Mononuclear cell (primary cell): Measurements from ENCODE around the gene TM9SF4. TPM values are rescaled to one million over a fixed set of nuclear protein-coding genes. Genes with fewer than 3 reads are reported as not detected.
"Not testable (repeated sequence)": the region's sequence is repeated elsewhere in the genome, so short reads cannot be mapped to it uniquely, and the experiment has no call there.

Experiments used
- H3K27me3 ChIP-seq: 2 replicates; pipeline ENCODE4 v1.6.0; 2011; ENCODE audit warnings: low read length, control low read depth; ENCODE audit not compliant: insufficient read depth
- H3K4me1 ChIP-seq: 2 replicates; pipeline ENCODE4 v1.5.1; 2011; ENCODE audit warnings: mild to moderate bottlenecking, low read length, control low read depth; ENCODE audit not compliant: insufficient read depth
- H3K4me3 ChIP-seq: 2 replicates; pipeline ENCODE4 v1.5.1; 2011; ENCODE audit warnings: mild to moderate bottlenecking, low read length, moderate library complexity
- H3K9me3 ChIP-seq: 2 replicates; pipeline ENCODE4 v1.5.1; 2011; ENCODE audit warnings: low read depth, mild to moderate bottlenecking, control low read depth, low read length
- total RNA-seq: library from RNA; depleted of rRNA; stranded (reverse); fragments of >200 nt; gene quantifications from one replicate; pipeline ENCODE4 v1.2.3, GENCODE V29; 2012

TM9SF4 gene
- total RNA-seq, 1 donor = 20.5 TPM

- Histone ChIP-seq H3K4me3 (no peak overlapping the region), H3K27me3 (no peaks in the 10 kb centered on the region), H3K9me3 (no peaks in the 10 kb centered on the region), H3K4me1 (no peaks in the 10 kb centered on the region)
Observed at GRCh38 chr20:32168184-32168910, 58.8 kb downstream of the TM9SF4 start.

- not testable (repeated sequence) for H3K27me3 ChIP-seq, H3K4me3 ChIP-seq, H3K4me1 ChIP-seq, H3K9me3 ChIP-seq
Observed at GRCh38 chr20:32177696-32178095, 68.2 kb downstream of the TM9SF4 start.

- H3K27me3 ChIP-seq = no peaks in the 10 kb centered on the region
- H3K9me3 ChIP-seq = no peaks in the 10 kb centered on the region
- H3K4me1 ChIP-seq = no peaks in the 10 kb centered on the region
- no peak overlapping the region for H3K4me3 ChIP-seq
Observed at GRCh38 chr20:32179515-32179914, 70.0 kb downstream of the TM9SF4 start.

- H3K4me1 ChIP-seq = no peaks in the 10 kb centered on the region
- H3K9me3 ChIP-seq = no peaks in the 10 kb centered on the region
- H3K4me3 ChIP-seq = no peak overlapping the region
- H3K27me3 ChIP-seq = no peaks in the 10 kb centered on the region
Observed at GRCh38 chr20:32179934-32180333, 70.4 kb downstream of the TM9SF4 start.

- Histone ChIP-seq H3K27me3 (no peaks in the 10 kb centered on the region), H3K4me3 (no peak overlapping the region), H3K4me1 (no peaks in the 10 kb centered on the region), H3K9me3 (no peaks in the 10 kb centered on the region)
Observed at GRCh38 chr20:32181606-32182005, 72.1 kb downstream of the TM9SF4 start.

- no peak overlapping the region for H3K4me3 ChIP-seq
- peaks cover 7% of the 10 kb centered on the region for H3K4me1 ChIP-seq
- no peaks in the 10 kb centered on the region for H3K9me3 ChIP-seq
- no peaks in the 10 kb centered on the region for H3K27me3 ChIP-seq
Observed at GRCh38 chr20:32183947-32184635, 74.6 kb downstream of the TM9SF4 start.

- Histone ChIP-seq H3K27me3 (no peaks in the 10 kb centered on the region), H3K9me3 (no peaks in the 10 kb centered on the region), H3K4me1 (peaks cover 14% of the 10 kb centered on the region)
Observed at GRCh38 chr20:32184961-32185603, 75.6 kb downstream of the TM9SF4 start.

GRCh38 chr20:32186506-32186905, 77.0 kb downstream of the TM9SF4 start:
- H3K4me1 ChIP-seq = peaks cover 20% of the 10 kb centered on the region
- no peaks in the 10 kb centered on the region for H3K9me3 ChIP-seq
- no peak overlapping the region for H3K4me3 ChIP-seq
- H3K27me3 ChIP-seq = no peaks in the 10 kb centered on the region

More at GRCh38 chr20:32184961-32185603, 75.6 kb downstream of the TM9SF4 start:
- H3K4me3 ChIP-seq = no peak overlapping the region

GRCh38 chr20:32188376-32189122, 79.0 kb downstream of the TM9SF4 start:
- Histone ChIP-seq H3K9me3 (no peaks in the 10 kb centered on the region), H3K27me3 (no peaks in the 10 kb centered on the region), H3K4me3 (no peak overlapping the region), H3K4me1 (peaks cover 20% of the 10 kb centered on the region)

- H3K4me3 ChIP-seq = no peak overlapping the region
- H3K27me3 ChIP-seq = no peaks in the 10 kb centered on the region
- peaks cover 20% of the 10 kb centered on the region for H3K4me1 ChIP-seq
- H3K9me3 ChIP-seq = no peaks in the 10 kb centered on the region
Observed at GRCh38 chr20:32189123-32189410, 79.6 kb downstream of the TM9SF4 start.

GRCh38 chr20:32189691-32190615, 80.4 kb downstream of the TM9SF4 start:
- Histone ChIP-seq H3K9me3 (no peaks in the 10 kb centered on the region), H3K27me3 (no peaks in the 10 kb centered on the region), H3K4me1 (peaks cover 20% of the 10 kb centered on the region), H3K4me3 (peak overlapping the region; percentile 49)

- peak overlapping the region; percentile 49 for H3K4me3 ChIP-seq
Observed at GRCh38 chr20:32190616-32191415, 81.3 kb downstream of the TM9SF4 start.

GRCh38 chr20:32191422-32191821, 81.9 kb downstream of the TM9SF4 start:
- H3K9me3 ChIP-seq = no peaks in the 10 kb centered on the region
- H3K4me3 ChIP-seq = no peak overlapping the region
- H3K4me1 ChIP-seq = peaks cover 20% of the 10 kb centered on the region
- H3K27me3 ChIP-seq = no peaks in the 10 kb centered on the region

More at GRCh38 chr20:32190616-32191415, 81.3 kb downstream of the TM9SF4 start:
- H3K27me3 ChIP-seq = no peaks in the 10 kb centered on the region
- H3K4me1 ChIP-seq = peaks cover 20% of the 10 kb centered on the region
- H3K9me3 ChIP-seq = no peaks in the 10 kb centered on the region
